GM18870 (cell line): ENCODE results near the gene UBQLN3.

Source experiments
- ATAC-seq: cut with Tn5 transposase; IDR thresholded peaks from one replicate; pipeline ENCODE4 v1.9.1; 2021; ENCODE audit warnings: moderate library complexity; ENCODE audit not compliant: unreplicated experiment

Gene UBQLN3

GRCh38 chr11:5509803-5510202 is at the start of gene UBQLN3:
Gene UBQLN3 (minus strand): TSS chr11:5509957. CDS start chr11:5509558, 399 bp downstream.
- no peak for ATAC-seq

GRCh38 chr11:5557751-5558150 is 48.0 kb upstream of the UBQLN3 start:
- ATAC-seq: no peak

GRCh38 chr11:5556596-5557188 is 46.9 kb upstream of the UBQLN3 start:
- no peak for ATAC-seq

GRCh38 chr11:5553343-5553742 is 43.6 kb upstream of the UBQLN3 start:
- ATAC-seq: no peak

GRCh38 chr11:5550440-5551095 is 40.8 kb upstream of the UBQLN3 start:
- ATAC-seq: peak; percentile 69

- no peak for ATAC-seq
Measured at GRCh38 chr11:5548440-5548839, 38.7 kb upstream of the UBQLN3 start, which contains the start of gene OR52H1. Gene OR52H1 (minus strand): TSS chr11:5548540. CDS start chr11:5545505, 3,035 bp downstream.

GRCh38 chr11:5547982-5548381 is 38.2 kb upstream of the UBQLN3 start:
- peak; percentile 79 for ATAC-seq

GRCh38 chr11:5546457-5546856 is 36.7 kb upstream of the UBQLN3 start:
- ATAC-seq: no peak

- no peak for ATAC-seq
Measured at GRCh38 chr11:5541427-5541826, 31.7 kb upstream of the UBQLN3 start.

GRCh38 chr11:5536482-5536881 is 26.7 kb upstream of the UBQLN3 start:
- no peak for ATAC-seq

GRCh38 chr11:5534046-5534445 is 24.3 kb upstream of the UBQLN3 start:
- ATAC-seq: no peak

- ATAC-seq: no peak
Measured at GRCh38 chr11:5531053-5531831, 21.5 kb upstream of the UBQLN3 start.

- ATAC-seq: no peak
Measured at GRCh38 chr11:5528495-5528894, 18.7 kb upstream of the UBQLN3 start.

GRCh38 chr11:5527716-5528115 is 18.0 kb upstream of the UBQLN3 start:
- no peak for ATAC-seq

- ATAC-seq: no peak
Measured at GRCh38 chr11:5524756-5525155, 15.0 kb upstream of the UBQLN3 start.

GRCh38 chr11:5522308-5522707 is 12.6 kb upstream of the UBQLN3 start:
- ATAC-seq: no peak

GRCh38 chr11:5521540-5521939 is 11.8 kb upstream of the UBQLN3 start:
- ATAC-seq: no peak

- no peak for ATAC-seq
Measured at GRCh38 chr11:5516599-5516998, 6.8 kb upstream of the UBQLN3 start, which contains the start of gene UBQLNL. Gene UBQLNL (minus strand): TSS chr11:5516699. CDS start chr11:5516441, 258 bp downstream.

- no peak for ATAC-seq
Measured at GRCh38 chr11:5514841-5515240, 5.1 kb upstream of the UBQLN3 start.

GRCh38 chr11:5508605-5509004 is 1.2 kb downstream of the UBQLN3 start:
- ATAC-seq: no peak

- no peak for ATAC-seq
Measured at GRCh38 chr11:5507933-5508305, 1.8 kb downstream of the UBQLN3 start.
